ENCODE data around the gene ZMYND8. TPM values are rescaled to one million over a fixed set of nuclear protein-coding genes. Genes with fewer than 3 reads are reported as not detected.

The ZMYND8 gene
- total and polyA plus RNA-seq, 10 of the 15 experiments (the other 5 are each of a cell fraction or from before 2014, with no cell fraction given), result 12.9 to 54.8 (median 23.1) TPM

GRCh38 chr20:47360297-47361056 is 4.0 kb upstream of the ZMYND8 start (continued):
- no peak for TF ChIP-seq PML (IDR thresholded peaks at IDR 0.05; ENCODE audit: low read length)
- TF ChIP-seq EP300 (IDR thresholded peaks at IDR 0.05; ENCODE audit: borderline replicate concordance in 1 of 2, control insufficient read depth in 1 of 2, low read depth in 2 of 2, low read length in 2 of 2), result no peak
- TF ChIP-seq LARP7 (IDR thresholded peaks at IDR 0.05), result no peak
- TF ChIP-seq ZNF217 (IDR thresholded peaks at IDR 0.05), result no peak
- no peak for TF ChIP-seq SUPT20H (IDR thresholded peaks at IDR 0.05; ENCODE audit: borderline replicate concordance, control insufficient read depth, low read depth, low read length)
- no peak for TF ChIP-seq MAX (IDR thresholded peaks at IDR 0.05; ENCODE audit: low read depth, low read length)
- peak; percentile 66; the same call in 1 of the 2 replicates for TF ChIP-seq CHD2 (IDR thresholded peaks at IDR 0.05; ENCODE audit: borderline replicate concordance, low read depth, low read length)
- TF ChIP-seq IKZF2 (IDR thresholded peaks at IDR 0.05), result no peak
- 0 out of 4 replicates have a peak, but pooled peaks of 1 of the 2 experiments have one; percentile 45 for TF ChIP-seq SRF (IDR thresholded peaks at IDR 0.05; ENCODE audit: low read depth in 2 of 2, low read length in 2 of 2)
- peak; percentile 54 for TF ChIP-seq ZNF687 (IDR thresholded peaks at IDR 0.05)
- TF ChIP-seq IRF3 (IDR thresholded peaks at IDR 0.05), result no peak
- no peak for TF ChIP-seq IRF5 (IDR thresholded peaks at IDR 0.05; ENCODE audit: borderline replicate concordance)
- TF ChIP-seq, protein P1, sequence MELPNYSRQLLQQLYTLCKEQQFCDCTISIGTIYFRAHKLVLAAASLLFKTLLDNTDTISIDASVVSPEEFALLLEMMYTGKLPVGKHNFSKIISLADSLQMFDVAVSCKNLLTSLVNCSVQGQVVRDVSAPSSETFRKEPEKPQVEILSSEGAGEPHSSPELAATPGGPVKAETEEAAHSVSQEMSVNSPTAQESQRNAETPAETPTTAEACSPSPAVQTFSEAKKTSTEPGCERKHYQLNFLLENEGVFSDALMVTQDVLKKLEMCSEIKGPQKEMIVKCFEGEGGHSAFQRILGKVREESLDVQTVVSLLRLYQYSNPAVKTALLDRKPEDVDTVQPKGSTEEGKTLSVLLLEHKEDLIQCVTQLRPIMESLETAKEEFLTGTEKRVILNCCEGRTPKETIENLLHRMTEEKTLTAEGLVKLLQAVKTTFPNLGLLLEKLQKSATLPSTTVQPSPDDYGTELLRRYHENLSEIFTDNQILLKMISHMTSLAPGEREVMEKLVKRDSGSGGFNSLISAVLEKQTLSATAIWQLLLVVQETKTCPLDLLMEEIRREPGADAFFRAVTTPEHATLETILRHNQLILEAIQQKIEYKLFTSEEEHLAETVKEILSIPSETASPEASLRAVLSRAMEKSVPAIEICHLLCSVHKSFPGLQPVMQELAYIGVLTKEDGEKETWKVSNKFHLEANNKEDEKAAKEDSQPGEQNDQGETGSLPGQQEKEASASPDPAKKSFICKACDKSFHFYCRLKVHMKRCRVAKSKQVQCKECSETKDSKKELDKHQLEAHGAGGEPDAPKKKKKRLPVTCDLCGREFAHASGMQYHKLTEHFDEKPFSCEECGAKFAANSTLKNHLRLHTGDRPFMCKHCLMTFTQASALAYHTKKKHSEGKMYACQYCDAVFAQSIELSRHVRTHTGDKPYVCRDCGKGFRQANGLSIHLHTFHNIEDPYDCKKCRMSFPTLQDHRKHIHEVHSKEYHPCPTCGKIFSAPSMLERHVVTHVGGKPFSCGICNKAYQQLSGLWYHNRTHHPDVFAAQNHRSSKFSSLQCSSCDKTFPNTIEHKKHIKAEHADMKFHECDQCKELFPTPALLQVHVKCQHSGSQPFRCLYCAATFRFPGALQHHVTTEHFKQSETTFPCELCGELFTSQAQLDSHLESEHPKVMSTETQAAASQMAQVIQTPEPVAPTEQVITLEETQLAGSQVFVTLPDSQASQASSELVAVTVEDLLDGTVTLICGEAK (IDR thresholded peaks at IDR 0.05; ENCODE audit: borderline replicate concordance), result no peak
- TF ChIP-seq HCFC1 (IDR thresholded peaks at IDR 0.05; ENCODE audit: low read length), result 0 out of 2 replicates have a peak, but pooled peaks have one; percentile 16
- TF ChIP-seq NFXL1 (IDR thresholded peaks at IDR 0.05; ENCODE audit: borderline replicate concordance), result 0 out of 2 replicates have a peak, but pooled peaks have one; percentile 61

Data from GM12878 (cell line).